Activated CD8-positive, alpha-beta memory T cell treated with anti-CD3 and anti-CD28 coated beads for 24 hours (primary cell): ENCODE measurements around the gene ARSG.
"Not testable (repeated sequence)": the region's sequence is repeated elsewhere in the genome, so short reads cannot be mapped to it uniquely, and the experiment has no call there.

Source experiments
- DNase-seq: peaks from one replicate; pipeline ENCODE4 v3.0.0-alpha.2; 2020

ARSG gene

GRCh38 chr17:68308486-68308885 is 17.2 kb downstream of the ARSG start:
- not testable (repeated sequence) for DNase-seq

- DNase-seq: not testable (repeated sequence)
Measured at GRCh38 chr17:68309066-68309670, 17.9 kb downstream of the ARSG start.

GRCh38 chr17:68310152-68310551 is 18.9 kb downstream of the ARSG start:
- DNase-seq: peak; percentile 64

GRCh38 chr17:68314916-68315535 is 23.7 kb downstream of the ARSG start:
- no peak for DNase-seq

- no peak for DNase-seq
Measured at GRCh38 chr17:68315930-68316329, 24.6 kb downstream of the ARSG start.

GRCh38 chr17:68317458-68317857 is 26.2 kb downstream of the ARSG start:
- no peak for DNase-seq

GRCh38 chr17:68318103-68318991 is 27.1 kb downstream of the ARSG start:
- no peak for DNase-seq

- DNase-seq: no peak
Measured at GRCh38 chr17:68319410-68320162, 28.3 kb downstream of the ARSG start.

GRCh38 chr17:68320311-68320865 is 29.1 kb downstream of the ARSG start:
- DNase-seq: no peak

- no peak for DNase-seq
Measured at GRCh38 chr17:68320943-68321555, 29.8 kb downstream of the ARSG start.

- DNase-seq: no peak
Measured at GRCh38 chr17:68321556-68321954, 30.3 kb downstream of the ARSG start.

- DNase-seq: no peak
Measured at GRCh38 chr17:68322630-68323029, 31.3 kb downstream of the ARSG start.

GRCh38 chr17:68324114-68324513 is 32.8 kb downstream of the ARSG start:
- DNase-seq: no peak

- no peak for DNase-seq
Measured at GRCh38 chr17:68324654-68325336, 33.5 kb downstream of the ARSG start.

GRCh38 chr17:68325961-68326360 is 34.7 kb downstream of the ARSG start:
- no peak for DNase-seq

- no peak for DNase-seq
Measured at GRCh38 chr17:68326681-68327080, 35.4 kb downstream of the ARSG start.

GRCh38 chr17:68327823-68328557 is 36.7 kb downstream of the ARSG start:
- DNase-seq: no peak

- no peak for DNase-seq
Measured at GRCh38 chr17:68328676-68329075, 37.4 kb downstream of the ARSG start.

GRCh38 chr17:68329331-68329730 is 38.0 kb downstream of the ARSG start:
- DNase-seq: no peak

- DNase-seq: not testable (repeated sequence)
Measured at GRCh38 chr17:68331932-68332331, 40.6 kb downstream of the ARSG start.

- DNase-seq: no peak
Measured at GRCh38 chr17:68334393-68334792, 43.1 kb downstream of the ARSG start.
